ENCODE measurements around the gene MACROH2A2. TPM values are rescaled to one million over a fixed set of nuclear protein-coding genes. Genes with fewer than 3 reads are reported as not detected.
A peak's percentile ranks its signal among the peaks of the same experiment; 100 is the strongest.

MACROH2A2 gene
- total RNA-seq, 3 donors from 2014 or later (not counting 1 experiment from before 2014, with no cell fraction given) = 0.78 to 1.4 (median 1.1) TPM

GRCh38 chr10:70115948-70116682 lies 63.5 kb downstream of the MACROH2A2 start:
- peaks cover 11% of the 10 kb centered on the region for H3K36me3 ChIP-seq (ENCODE audit: control insufficient read depth, insufficient read depth, low read length)
- intact Hi-C loops (cut with micrococcal nuclease) = loop anchor here (1.0 kb wide), 1 partner anchor 248 kb away; no protein-coding TSS in a partner anchor
- no peaks in the 10 kb centered on the region for H3K9me3 Mint-ChIP-seq
- H3K27ac ChIP-seq (ENCODE audit: low read length) = no peak overlapping the region
- no peak overlapping the region for H3K4me3 Mint-ChIP-seq
- H3K27me3 Mint-ChIP-seq (ENCODE audit: low read depth in 2 of 2) = no peaks in the 10 kb centered on the region
- DNase-seq (peak; percentile 44 to 77), ATAC-seq (peak; percentile 68 to 85 (median 85))
- no peaks in the 10 kb centered on the region for H3K9me3 ChIP-seq (ENCODE audit: control insufficient read depth, insufficient read depth, low read length)
- no peaks in the 10 kb centered on the region for H3K27me3 ChIP-seq (ENCODE audit: control insufficient read depth, insufficient read depth, low read length)
- H3K4me1 Mint-ChIP-seq = peaks cover 5 to 6% of the 10 kb centered on the region in 2 donors
- peak; percentile 98 for TF ChIP-seq CTCF (IDR thresholded peaks at IDR 0.05)
- 33% methylated on average over 12 of the region's 12 CpGs for WGBS (ENCODE audit: insufficient coverage)
- no peaks in the 10 kb centered on the region for H3K36me3 Mint-ChIP-seq
- no peak overlapping the region for H3K27ac Mint-ChIP-seq
- H3K4me1 ChIP-seq (ENCODE audit: control insufficient read depth, insufficient read depth, low read length) = peaks cover 9% of the 10 kb centered on the region
- H3K4me3 ChIP-seq (ENCODE audit: low read length) = no peak overlapping the region

GRCh38 chr10:70117646-70118045 lies 65.0 kb downstream of the MACROH2A2 start:
- H3K27ac ChIP-seq (ENCODE audit: low read length) = no peak overlapping the region
- no peak for ATAC-seq
- intact Hi-C loops (cut with micrococcal nuclease) = no loop called here
- H3K9me3 ChIP-seq (ENCODE audit: control insufficient read depth, insufficient read depth, low read length) = no peaks in the 10 kb centered on the region
- peaks cover 9% of the 10 kb centered on the region for H3K4me1 ChIP-seq (ENCODE audit: control insufficient read depth, insufficient read depth, low read length)
- Mint-ChIP-seq H3K4me1 (peaks cover 5 to 6% of the 10 kb centered on the region in 2 donors), H3K9me3 (no peaks in the 10 kb centered on the region), H3K27ac (no peak overlapping the region), H3K27me3 (ENCODE audit: low read depth in 2 of 2) (no peaks in the 10 kb centered on the region), H3K4me3 (no peak overlapping the region), H3K36me3 (no peaks in the 10 kb centered on the region)
- H3K27me3 ChIP-seq (ENCODE audit: control insufficient read depth, insufficient read depth, low read length) = no peaks in the 10 kb centered on the region
- peaks cover 10% of the 10 kb centered on the region for H3K36me3 ChIP-seq (ENCODE audit: control insufficient read depth, insufficient read depth, low read length)
- TF ChIP-seq CTCF (IDR thresholded peaks at IDR 0.05) = no peak
- 89% methylated on average over 10 of the region's 10 CpGs for WGBS (ENCODE audit: insufficient coverage)
- H3K4me3 ChIP-seq (ENCODE audit: low read length) = no peak overlapping the region
- DNase-seq = no peak

- Histone ChIP-seq H3K4me1 (ENCODE audit: control insufficient read depth, insufficient read depth, low read length) (peaks cover 12% of the 10 kb centered on the region), H3K4me3 (ENCODE audit: low read length) (no peak overlapping the region), H3K9me3 (ENCODE audit: control insufficient read depth, insufficient read depth, low read length) (no peaks in the 10 kb centered on the region), H3K27ac (ENCODE audit: low read length) (no peak overlapping the region), H3K36me3 (ENCODE audit: control insufficient read depth, insufficient read depth, low read length) (peaks cover 7% of the 10 kb centered on the region), H3K27me3 (ENCODE audit: control insufficient read depth, insufficient read depth, low read length) (no peaks in the 10 kb centered on the region)
- no peak for DNase-seq
- Mint-ChIP-seq H3K4me1 (peaks cover 6 to 7% of the 10 kb centered on the region in 2 donors), H3K9me3 (no peaks in the 10 kb centered on the region), H3K4me3 (no peak overlapping the region), H3K36me3 (no peaks in the 10 kb centered on the region), H3K27me3 (ENCODE audit: low read depth in 2 of 2) (no peaks in the 10 kb centered on the region), H3K27ac (no peak overlapping the region)
- no peak for ATAC-seq
- TF ChIP-seq CTCF (IDR thresholded peaks at IDR 0.05) = no peak
- 97% methylated on average over 3 of the region's 3 CpGs for WGBS (ENCODE audit: insufficient coverage)
- intact Hi-C loops (cut with micrococcal nuclease) = no loop called here
Observed at GRCh38 chr10:70118196-70118595, 65.5 kb downstream of the MACROH2A2 start.
